Measurements from ENCODE around the gene TERT.

DNA sequence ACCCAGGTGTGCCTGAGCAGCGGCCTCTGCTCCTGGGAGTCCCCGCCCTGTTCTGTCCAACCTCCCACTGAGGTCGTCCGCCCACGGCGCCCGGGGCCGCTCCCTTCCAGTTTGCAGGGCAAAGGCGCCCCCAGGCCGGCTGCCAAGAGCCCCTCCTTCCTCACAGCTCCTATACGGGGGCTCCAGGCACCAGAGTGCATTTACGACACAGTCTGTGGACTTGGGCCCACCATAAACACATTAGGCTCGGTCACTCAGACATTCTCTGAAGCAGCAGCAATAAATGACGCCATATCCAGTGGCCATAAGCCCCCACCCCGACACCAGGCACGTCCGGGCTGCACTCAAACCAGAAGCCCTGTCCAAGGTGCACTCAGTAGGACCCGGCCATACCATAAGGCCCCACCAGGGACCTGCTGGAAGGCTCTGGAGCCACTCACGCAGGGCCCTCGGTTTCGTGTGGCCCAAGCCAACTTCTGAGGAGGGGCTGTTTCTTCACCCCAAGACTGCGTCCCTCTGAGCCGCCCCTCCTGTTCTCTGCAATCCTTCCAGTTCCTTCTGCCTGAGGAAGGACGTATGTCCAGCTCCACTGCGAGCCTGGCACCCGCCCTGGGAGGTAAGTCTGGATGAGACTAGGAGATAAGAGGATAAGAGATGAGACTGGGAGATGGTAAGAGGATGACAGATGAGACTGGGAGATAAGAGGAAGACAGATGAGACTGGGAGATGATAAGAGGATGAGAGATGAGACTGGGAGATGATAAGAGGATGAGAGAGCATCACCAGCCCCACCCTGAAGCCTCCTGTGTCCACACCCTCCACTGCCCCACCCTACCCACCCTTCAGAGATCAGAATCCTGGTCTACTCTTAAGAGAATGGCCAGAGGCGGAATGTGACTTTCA is 42.9 kb downstream of the TERT start:
- TF ChIP-seq POLR2AphosphoS5 (IDR thresholded peaks at IDR 0.05; ENCODE audit: low read depth, low read length) (no peak), POLR2A (IDR thresholded peaks at IDR 0.05; ENCODE audit: low read depth, low read length) (no peak)
